ENCODE results near the gene AGXT. TPM values are rescaled to one million over a fixed set of nuclear protein-coding genes. Genes with fewer than 3 reads are reported as not detected.

Gene AGXT
- total RNA-seq, 1 donor from 2014 or later: not detected

DNA sequence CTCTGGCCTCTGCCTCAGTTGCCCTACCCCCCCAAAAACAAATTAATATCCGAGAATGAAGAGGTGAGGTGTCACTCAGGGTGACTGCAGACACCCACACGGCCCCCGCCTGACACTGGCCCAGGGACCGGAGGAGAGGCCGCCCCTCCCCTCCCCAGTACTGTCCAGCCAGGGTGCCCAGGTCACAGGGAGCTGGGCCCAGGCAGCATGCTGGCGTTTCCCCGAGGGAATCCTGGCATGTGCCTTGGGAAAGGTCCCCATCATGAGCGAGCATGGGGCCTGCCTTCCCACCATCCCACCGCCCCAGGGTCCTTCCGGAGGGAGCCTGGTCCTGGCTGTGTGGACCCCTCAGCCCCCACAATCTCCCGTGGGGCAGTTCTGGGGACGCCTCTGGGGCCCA, 24.3 kb downstream of the AGXT start:
- intact Hi-C loops (cut with DNase I): no loop called here
- ATAC-seq: no peak
- DNase-seq (ENCODE audit: missing footprints): no peak

DNA sequence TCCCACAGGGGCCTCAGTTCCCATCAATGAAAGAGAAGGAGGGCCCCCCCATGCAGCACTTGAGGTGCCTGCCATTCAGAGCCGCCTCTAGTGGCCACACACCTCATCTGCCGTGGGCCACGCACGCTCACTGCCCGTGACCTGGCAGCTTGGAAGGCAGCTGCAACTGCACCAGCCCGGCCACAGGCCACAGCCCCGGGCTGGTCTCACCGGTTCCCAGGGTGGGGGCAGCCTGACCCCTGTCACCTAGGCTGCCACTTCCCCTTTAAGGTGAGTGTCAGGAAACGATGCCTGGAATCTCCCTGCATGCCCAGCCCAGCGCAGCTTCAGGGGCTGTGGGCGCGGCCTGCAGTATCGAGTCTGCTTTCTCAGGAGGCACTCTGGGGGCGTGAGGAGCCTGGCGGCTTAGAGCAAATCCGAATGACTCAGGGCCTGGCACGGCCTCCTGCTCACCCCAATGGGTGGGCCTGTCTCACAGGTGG, 24.8 kb downstream of the AGXT start:
- no peak for DNase-seq (ENCODE audit: missing footprints)
- no peak for ATAC-seq
- intact Hi-C loops (cut with DNase I): no loop called here

DNA sequence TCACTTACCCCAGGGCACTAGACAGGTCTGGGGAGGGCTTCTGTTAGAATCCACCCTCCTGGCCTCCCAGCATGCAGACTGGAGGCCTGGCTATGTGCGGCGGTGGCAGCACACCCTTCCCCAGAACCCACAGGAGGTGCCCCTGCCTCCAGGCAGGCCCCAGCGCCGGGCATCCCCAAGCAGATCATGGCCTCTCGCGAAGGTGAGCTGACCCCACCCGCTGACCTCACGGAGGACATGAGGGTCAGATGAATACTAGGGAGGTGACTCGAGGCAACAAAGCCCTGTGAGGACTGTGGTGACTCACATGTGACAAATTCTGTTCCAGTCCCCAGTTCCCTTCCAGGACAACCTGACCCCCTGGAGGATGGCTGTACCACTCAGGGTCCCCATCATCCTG, 25.4 kb downstream of the AGXT start:
- intact Hi-C loops (cut with DNase I): no loop called here
- DNase-seq (ENCODE audit: missing footprints) (no peak), ATAC-seq (no peak)

DNA sequence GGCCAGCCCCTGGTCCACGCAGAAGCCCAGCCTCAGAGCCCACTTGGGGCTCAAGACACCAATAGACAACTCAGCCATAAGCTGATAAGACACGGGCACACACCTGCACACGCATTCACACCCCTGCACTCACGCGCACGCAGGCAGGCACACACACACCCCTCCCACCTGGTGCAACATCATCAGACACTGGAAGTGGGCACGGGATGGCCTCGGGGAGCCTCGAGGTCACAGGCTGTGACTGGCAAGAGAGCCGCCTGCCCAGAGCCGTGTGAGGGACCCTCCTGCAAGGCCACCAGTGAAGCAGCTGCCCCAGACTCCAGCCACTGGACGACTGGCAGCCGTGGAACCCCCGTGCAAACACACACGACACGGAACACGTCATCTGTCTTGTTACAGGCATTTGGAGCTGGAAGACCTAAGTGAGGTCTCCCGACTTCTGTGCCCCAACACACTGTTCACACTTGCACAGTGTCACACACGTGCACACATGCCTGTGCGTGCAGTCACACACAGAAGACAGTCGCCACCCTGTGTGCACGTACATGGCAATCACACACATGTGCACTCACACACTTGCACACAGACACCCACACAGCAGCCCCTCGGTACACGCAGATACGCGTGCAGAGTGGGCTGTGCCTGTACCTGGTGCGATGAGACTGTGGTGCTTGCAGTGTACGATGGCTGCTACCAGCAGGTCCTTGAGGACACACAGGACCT, 26.4 kb downstream of the AGXT start:
- DNase-seq (ENCODE audit: missing footprints) (no peak), ATAC-seq (no peak)
- intact Hi-C loops (cut with DNase I): no loop called here

DNA sequence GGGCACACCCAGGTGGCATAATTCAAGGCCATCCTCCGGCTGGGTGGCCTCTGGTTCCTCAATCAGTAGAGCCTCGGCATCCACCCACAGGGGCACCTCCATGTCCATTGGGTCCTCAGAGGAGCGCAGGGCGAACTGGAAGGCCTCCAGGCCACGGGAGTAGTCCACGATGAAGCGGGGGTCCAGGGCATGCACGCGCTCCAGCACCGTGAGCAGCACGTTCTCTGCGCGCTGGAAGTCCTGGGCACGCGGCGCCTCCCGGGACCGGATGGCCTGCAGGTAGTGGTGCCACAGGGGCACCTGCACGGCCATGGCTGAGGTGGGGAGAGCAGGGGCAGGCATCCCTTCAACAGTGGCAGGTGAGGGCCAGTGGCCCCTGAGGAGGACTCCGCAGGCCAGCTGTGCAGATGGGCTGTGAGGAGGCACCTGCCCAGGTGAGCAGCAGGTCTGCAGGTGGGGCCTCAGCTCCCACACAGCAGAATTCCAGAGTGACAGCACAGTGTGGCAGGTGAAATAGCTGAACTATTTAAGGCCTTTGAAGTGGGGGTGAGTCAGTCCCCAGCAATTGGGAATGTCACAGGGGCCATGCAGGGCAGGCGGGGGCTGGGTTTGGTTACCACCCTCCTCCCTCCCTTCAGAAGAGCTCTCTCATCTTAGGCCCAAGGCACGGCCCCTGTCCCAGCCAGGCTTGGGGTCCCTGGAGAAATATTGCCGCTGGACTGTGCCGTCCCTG, 27.2 kb downstream of the AGXT start, which contains the start of gene MAB21L4:
Gene MAB21L4, minus strand, starts transcription at position 501 of the 733 bp plus-strand sequence. Its CDS starts 159 bp downstream, at position 342.
- intact Hi-C loops (cut with DNase I): no loop called here
- DNase-seq (ENCODE audit: missing footprints): no peak
- ATAC-seq: no peak

DNA sequence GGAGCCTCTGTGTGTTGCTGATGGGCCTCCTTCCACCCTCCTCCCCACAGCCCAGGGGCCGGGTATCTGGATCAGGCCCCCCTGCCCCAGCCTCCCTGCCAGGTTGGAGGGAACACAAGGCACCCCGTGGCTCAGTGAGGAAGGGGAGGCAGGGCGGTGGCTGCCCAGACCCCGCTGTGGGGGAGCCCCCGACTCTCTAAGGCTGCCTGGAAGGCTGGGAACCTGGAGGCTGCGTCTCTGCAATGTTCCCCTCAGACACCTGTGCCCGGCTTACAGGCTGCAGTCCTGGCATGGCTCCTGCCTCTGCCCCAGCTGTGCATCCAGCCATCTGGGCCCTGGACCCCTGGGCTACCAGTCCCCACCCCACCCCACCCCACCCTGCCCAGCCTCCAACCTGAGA, 27.8 kb downstream of the AGXT start:
- ATAC-seq (no peak), DNase-seq (ENCODE audit: missing footprints) (no peak)
- intact Hi-C loops (cut with DNase I): no loop called here

DNA sequence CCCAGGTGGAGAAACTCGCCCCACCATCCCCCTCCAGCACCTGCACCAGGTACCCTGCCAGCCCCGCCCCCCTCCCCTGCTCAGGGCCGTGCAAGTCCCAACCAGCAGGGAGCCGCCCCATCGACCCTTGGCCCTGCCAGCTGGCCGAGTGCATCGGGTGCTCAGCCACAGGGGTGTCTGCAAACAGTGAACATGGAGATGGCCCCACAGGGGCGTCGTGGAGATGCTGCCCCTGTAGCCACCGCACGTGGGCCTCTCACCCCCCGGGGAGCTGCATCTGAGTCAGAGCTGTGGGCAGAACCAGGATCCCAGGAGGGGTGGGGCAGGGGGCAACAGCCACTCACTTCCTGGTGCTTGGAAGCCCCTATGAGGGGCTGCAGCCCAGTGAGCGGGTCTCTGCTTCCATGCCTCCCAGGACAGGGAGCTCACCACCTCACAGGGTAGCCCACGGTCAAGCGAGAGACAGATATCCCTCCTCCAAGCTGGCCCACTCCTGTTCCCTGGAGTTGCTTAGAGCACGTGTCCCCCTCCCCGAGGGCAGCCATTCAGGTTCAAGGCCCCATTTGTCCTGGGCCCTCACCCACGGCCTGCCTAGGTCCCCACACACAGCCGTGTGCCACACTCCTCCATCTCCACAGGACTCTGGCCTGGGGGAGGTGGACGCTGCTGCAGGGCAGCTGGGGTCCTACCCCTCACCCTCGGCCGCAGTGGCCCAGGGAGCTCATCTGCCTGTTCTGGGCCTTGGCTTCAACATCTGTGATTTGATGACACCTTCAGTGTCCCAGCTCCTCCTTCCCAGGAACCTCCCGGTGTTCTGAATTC, 28.5 kb downstream of the AGXT start:
- no peak for ATAC-seq
- DNase-seq (ENCODE audit: missing footprints): no peak
- intact Hi-C loops (cut with DNase I): no loop called here

DNA sequence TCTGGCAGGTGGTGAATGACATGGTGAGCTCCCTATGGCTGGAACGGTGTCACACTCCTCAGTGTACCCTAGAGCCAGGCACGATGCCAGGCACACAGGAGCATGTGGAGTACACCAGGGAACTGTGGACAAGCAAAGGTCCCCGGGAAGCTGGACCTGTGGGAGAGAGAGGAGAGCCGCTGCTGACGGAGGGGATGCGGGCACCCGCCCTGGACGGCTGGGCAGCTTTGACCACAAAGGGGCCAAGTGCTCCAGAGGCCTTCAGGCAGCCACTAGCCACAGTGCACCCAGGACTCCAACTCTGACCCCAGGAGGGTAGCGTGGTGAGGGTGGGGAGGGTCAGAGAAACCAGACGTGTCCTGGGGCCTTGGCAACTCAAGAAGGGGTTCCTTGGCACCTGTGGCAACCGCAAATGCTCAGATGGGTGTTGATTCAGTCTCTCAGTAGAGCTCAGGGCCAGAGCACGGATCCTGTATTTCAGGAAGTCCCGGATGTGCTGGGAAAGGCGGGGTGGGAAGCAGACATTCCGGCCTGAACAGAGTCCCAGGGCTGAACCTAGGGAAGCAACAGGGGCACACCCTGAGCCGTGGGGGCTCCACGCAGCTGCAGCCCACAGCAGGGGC, 29.6 kb downstream of the AGXT start:
- ATAC-seq (peak; percentile 52), DNase-seq (ENCODE audit: missing footprints) (no peak)
- intact Hi-C loops (cut with DNase I): no loop called here

DNA sequence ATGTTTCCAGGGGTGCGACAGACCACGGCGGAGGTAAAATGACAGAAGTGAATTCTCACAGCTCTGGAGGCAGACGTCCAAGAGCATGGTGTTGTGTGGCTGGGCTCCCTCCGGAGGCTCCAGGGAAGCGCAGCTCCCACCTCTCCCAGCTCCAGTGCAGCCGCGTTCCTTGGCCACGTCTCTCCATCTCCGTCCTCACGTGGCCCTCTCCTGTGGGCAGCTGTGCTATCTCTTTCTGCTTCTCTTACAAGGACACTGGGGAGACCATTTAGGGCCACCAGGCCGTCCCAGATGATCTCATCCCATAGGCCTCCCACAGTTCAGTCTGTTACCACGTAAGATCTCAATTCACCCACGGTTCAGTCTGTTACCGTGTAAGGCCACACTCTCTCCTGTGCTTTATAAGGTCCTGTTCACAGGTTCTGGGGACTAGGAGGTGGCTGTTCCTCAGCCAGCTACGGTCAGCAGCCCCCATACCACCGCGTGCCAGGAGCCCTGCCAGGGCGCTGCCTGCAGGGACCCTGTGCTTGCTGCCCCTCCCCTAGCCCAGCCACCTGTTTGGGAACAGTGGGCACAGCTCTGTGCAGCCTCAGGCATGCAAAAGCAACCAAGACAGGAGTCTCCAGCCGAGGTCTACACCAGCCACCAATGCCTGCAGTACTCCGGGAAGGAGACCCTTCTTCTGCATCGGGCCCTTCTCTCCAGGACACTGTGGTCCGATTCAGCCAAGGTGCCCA, 30.3 kb downstream of the AGXT start:
- intact Hi-C loops (cut with DNase I): no loop called here
- ATAC-seq (peak; percentile 30), DNase-seq (ENCODE audit: missing footprints) (peak; percentile 45)

DNA sequence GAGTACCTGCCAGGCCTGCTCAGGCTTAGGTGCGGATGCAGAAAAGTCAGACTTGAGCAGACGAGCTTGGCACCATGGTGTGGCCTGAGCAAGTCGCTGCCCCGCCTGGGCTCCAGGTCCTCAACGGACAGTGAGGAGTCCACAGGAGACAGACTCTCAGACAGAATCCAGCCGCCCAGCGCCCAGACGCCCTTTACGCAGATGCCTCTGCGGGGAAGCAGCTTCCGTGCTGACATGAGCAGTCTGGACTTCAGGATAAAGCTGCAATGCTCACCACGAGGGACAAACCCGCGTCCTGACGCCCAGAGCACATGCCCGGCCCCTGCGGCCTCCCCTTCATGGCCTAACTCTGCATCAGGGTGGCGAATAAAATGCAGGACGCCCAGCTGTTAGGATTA, 30.8 kb downstream of the AGXT start:
- ATAC-seq (no peak), DNase-seq (ENCODE audit: missing footprints) (peak; percentile 55)
- intact Hi-C loops (cut with DNase I): no loop called here

DNA sequence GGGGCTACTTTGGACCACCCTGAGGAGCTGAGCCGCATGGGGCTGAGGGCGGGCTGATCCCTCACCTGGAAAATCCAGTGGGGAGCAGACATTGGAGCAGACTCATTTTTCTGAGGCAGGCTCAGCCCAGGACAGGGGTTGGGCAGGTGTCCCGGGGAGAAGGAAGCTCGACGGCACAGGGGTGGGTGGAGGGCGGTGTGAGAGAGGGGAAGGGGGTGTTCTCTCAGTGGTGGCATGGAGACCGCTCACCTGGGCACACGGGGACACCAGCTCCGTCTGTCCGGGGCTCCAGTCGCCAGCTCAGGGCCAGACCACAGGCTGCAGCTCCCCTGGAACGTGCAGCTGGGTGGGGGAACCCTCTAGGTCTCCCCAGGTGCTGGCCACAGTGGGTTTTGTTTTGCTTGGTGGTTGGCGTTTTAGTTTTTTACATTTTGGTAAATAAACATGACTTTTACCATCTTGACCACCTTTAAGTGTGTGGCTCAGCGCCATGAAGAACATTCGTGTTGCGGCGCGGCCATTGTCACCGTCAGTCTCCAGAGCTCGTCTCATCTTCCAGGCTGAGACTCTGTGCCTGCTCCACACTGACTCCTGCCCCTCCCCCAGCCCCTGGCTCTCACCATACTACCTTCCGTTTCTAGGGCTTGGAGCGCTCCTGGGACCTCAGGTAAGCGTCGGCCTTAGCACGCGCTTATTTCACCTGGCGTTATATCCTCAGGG, 31.7 kb downstream of the AGXT start:
- intact Hi-C loops (cut with DNase I): no loop called here
- ATAC-seq: no peak
- DNase-seq (ENCODE audit: missing footprints): peak; percentile 68

DNA sequence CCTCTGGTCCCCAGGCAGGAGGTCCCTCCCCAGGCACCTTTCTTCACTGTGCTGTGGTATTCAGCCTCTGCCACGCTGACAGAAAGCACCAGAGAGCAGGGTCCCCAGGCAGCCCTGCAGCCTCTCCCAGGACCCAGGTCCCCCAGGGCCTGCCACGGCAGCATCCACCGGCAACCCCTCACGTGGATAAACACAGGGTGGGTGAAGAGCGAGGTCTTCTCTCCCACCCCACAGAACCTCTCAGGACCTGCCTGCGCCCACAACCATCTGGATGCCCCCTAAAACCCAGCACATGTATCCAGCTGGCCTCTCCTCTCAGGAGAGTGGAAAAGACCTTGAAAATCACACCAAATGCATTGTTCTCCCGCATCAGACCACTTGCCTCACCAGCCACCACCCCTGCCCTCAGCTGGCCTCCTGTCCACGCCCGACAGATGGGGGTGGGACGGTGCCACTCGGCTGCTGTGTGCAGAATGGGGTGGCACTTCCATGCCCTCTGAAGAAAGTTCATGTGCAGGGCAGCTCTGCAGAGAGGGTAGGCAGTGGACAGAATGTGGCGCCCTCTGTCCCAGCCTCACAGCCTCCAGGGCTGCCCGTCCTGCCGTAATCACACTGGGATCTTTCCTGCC, 33.5 kb downstream of the AGXT start:
- peak; percentile 6 for DNase-seq (ENCODE audit: missing footprints)
- intact Hi-C loops (cut with DNase I): no loop called here
- ATAC-seq: no peak

DNA sequence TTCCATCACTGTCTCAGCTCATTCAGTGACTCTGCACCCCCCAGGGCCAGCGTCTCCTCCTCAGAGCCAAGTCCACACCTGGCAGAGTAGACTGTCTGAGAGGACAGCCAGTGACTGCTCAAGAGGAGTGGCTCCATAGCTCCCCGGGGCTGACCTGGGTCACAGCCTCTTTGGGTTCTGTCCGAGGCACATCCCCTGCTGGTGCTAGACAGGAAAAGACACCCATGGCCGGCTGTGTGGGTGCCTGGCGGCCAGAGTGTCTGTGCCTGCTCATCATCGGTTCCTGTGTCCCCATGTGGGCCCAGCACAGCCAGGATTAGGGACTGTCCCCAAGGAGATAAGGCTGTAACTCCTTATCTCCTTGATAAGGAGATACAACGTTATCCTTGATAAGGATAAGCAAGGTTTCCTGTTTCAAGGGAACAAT, 34.0 kb downstream of the AGXT start:
- DNase-seq (ENCODE audit: missing footprints) (peak; percentile 33), ATAC-seq (no peak)

DNA sequence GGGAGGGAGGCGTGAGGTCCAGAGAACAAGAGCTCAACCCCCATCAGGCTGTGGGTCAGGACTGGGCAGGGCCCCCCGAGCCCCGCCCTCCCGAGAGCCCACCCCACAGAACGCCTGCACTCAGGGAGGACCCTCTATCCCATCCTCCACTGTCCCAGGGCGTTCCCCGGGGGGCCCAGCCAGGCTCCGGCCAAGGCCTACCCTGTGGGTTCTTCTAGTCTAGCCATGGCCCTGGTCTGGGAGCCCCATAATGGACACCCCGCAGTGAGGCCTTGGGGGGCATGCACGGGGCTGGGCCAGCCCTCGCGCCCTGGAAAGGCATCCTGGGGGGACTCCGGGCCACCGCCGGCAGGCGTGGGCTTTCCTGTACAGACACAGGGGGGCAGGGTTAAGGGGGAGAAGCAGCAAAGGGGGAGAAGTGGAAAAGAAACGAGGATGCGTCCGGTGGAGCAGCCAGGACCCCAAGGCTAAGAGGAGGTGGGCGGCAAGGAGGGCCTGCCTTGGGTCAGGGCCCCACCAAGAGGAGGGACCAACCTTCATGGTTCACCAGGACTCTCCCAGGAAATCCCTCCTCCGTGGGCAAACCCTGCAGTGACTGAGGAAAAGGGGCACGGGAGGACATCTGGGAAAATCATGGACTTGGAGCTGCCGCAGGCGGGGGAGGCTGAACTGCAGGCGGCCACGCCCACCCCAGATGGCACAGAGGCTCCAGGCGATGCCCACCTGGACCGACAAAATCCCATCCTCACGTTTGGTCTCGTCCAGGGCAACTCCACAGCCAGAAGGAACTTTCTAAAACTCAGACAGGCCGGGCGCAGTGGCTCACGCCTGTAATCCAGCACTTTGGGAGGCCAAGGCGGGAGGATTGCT, 34.8 kb downstream of the AGXT start:
- intact Hi-C loops (cut with DNase I): no loop called here
- ATAC-seq (no peak), DNase-seq (ENCODE audit: missing footprints) (peak; percentile 48)

More for the DNA sequence above, 34.0 kb downstream of the AGXT start:
- intact Hi-C loops (cut with DNase I): no loop called here

DNA sequence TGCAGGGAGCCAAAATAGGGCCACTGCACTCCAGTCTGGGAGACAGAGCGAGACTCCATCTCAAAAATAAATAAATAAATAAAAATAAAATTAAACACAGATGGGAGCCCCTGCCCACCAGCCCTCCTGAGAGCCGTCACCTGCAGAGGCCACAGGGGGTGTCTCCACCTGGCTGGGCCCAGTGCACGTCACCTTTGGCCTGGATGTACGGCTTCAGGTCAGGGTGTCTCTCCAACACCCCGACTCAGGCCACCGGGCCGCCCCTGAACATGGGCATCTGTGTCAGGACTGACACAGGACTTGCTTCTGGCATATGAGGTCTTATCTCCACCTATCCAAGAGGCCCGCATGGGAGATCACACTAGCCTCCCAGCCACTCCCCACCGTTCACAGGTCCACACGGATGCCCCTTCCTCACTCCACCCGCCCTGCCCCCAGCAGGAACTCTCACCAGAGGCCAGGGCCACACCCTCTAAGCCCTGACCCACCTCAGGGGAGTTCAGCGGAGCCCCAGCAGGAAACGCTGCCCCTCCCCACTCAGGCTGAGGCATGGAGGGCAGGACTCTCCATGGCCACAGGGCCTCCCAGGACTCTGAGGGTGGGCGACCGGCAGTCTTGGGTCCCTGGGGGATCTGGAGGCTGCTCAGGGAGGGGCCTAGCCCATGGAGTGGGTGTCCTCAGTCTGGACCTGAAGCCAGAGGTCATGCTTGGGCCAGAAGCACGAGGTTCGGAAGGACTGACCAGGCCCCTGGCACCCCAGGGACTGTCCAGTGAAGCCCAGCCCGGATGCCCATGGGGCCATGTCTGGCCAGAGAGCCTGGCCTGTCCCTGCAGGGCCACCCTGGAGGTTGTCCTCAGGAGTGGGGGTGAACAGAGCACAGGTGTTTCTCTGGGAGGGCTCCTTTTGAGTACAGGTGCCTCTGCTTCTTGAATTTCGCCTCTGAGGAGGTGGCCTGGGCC, 35.9 kb downstream of the AGXT start:
- DNase-seq (ENCODE audit: missing footprints) (peak; percentile 37), ATAC-seq (no peak)
- intact Hi-C loops (cut with DNase I): no loop called here
